Endothelial cell of umbilical vein (primary cell): ENCODE results near the gene GPR27.

Experiments
- EZH2 ChIP-seq: IDR thresholded peaks from 2 replicates; pipeline ENCODE4 v1.6.1; 2012; ENCODE audit warnings: borderline replicate concordance, low read depth, mild to moderate bottlenecking, moderate library complexity, low read length, inconsistent platforms; ENCODE audit not compliant: severe bottlenecking
- GATA2 ChIP-seq: IDR thresholded peaks from 2 replicates; pipeline ENCODE4 v1.7.0; 2011; ENCODE audit warnings: low read depth, mild to moderate bottlenecking, moderate library complexity, mixed read lengths, low read length; ENCODE audit not compliant: insufficient read length, insufficient read depth
- JUN ChIP-seq: IDR thresholded peaks from 2 replicates; pipeline ENCODE4 v1.6.1; 2011; ENCODE audit warnings: borderline replicate concordance, low read depth; ENCODE audit not compliant: insufficient read length, insufficient read depth
- MAX ChIP-seq: IDR thresholded peaks from 2 replicates; pipeline ENCODE4 v1.6.1; 2011; ENCODE audit not compliant: insufficient read depth, insufficient read length
- MYC ChIP-seq: IDR thresholded peaks from one replicate; pipeline ENCODE4 v1.6.1; 2011; ENCODE audit warnings: mild to moderate bottlenecking, low read depth, low read length
- POLR2A ChIP-seq: IDR thresholded peaks from 2 replicates; pipeline ENCODE4 v1.6.1; 2012; ENCODE audit warnings: low read depth, mild to moderate bottlenecking, control low read depth, low read length
- POLR2AphosphoS5 ChIP-seq: IDR thresholded peaks from 2 replicates; pipeline ENCODE4 v1.6.1; 2012; ENCODE audit warnings: low read depth, mild to moderate bottlenecking, control low read depth, low read length, moderate library complexity; ENCODE audit not compliant: insufficient read depth
- TF ChIP-seq, protein P1 (sequence below), 2 donors: IDR thresholded peaks; 1 replicate in 1 of 2; 2 replicates in 1 of 2; pipeline ENCODE4 v1.5.1; 2011; ENCODE audit warnings: low read length in 2 of 2, mild to moderate bottlenecking in 2 of 2, moderate library complexity in 2 of 2, control low read depth in 1 of 2, inconsistent platforms in 1 of 2, low read depth in 1 of 2; ENCODE audit not compliant: insufficient read depth in 1 of 2; ENCODE audit errors: extremely low read depth in 1 of 2

DNA sequence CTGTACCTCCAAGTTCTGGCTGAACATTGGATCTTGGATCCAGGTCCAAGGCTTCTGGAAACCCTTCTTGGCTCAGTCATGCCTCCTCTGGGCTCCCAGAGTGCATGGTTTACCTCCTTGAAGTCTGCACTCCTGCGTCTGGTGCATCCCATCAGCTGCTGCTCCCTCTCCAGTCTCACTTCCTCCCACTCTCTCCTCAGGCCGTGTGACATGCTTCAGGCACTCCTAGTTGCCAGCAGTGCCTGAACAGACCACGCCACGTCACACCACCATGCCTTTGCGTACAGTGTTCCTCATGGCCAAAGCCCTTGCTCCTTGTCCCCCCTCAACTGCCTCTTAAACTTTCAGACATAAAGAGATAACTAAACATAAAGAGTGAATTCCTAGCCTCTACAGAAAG is 5.7 kb downstream of the GPR27 start:
- TF ChIP-seq, protein P1, sequence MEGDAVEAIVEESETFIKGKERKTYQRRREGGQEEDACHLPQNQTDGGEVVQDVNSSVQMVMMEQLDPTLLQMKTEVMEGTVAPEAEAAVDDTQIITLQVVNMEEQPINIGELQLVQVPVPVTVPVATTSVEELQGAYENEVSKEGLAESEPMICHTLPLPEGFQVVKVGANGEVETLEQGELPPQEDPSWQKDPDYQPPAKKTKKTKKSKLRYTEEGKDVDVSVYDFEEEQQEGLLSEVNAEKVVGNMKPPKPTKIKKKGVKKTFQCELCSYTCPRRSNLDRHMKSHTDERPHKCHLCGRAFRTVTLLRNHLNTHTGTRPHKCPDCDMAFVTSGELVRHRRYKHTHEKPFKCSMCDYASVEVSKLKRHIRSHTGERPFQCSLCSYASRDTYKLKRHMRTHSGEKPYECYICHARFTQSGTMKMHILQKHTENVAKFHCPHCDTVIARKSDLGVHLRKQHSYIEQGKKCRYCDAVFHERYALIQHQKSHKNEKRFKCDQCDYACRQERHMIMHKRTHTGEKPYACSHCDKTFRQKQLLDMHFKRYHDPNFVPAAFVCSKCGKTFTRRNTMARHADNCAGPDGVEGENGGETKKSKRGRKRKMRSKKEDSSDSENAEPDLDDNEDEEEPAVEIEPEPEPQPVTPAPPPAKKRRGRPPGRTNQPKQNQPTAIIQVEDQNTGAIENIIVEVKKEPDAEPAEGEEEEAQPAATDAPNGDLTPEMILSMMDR (IDR thresholded peaks at IDR 0.05; ENCODE audit: extremely low read depth in 1 of 2, insufficient read depth in 1 of 2, low read depth in 1 of 2, low read length in 2 of 2), result no peak
- TF ChIP-seq POLR2A (no peak), JUN (no peak), MAX (no peak), POLR2AphosphoS5 (no peak), EZH2 (no peak), GATA2 (no peak), MYC (no peak)
